Neuronal stem cell (in vitro differentiated cells): Measurements from ENCODE around the gene FAM161A.

ENCODE experiments used
- DNase-seq: peaks from one replicate; pipeline ENCODE4 v3.0.0-alpha.2; 2013; ENCODE audit warnings: low spot score
- H2AFZ ChIP-seq: one replicate; pipeline ENCODE4 v1.6.1; 2013; ENCODE audit warnings: mild to moderate bottlenecking, low read length, inconsistent platforms
- H2AK5ac ChIP-seq: 2 replicates; pipeline ENCODE4 v1.6.1; 2013; ENCODE audit warnings: low read depth, mild to moderate bottlenecking, inconsistent platforms, low read length, moderate library complexity, mixed read lengths
- H2BK120ac ChIP-seq: 2 replicates; pipeline ENCODE4 v1.6.1; 2013; ENCODE audit warnings: low read depth, mild to moderate bottlenecking, inconsistent platforms, low read length, moderate library complexity, mixed read lengths
- H2BK12ac ChIP-seq: one replicate; pipeline ENCODE4 v1.6.1; 2013; ENCODE audit warnings: low read length, inconsistent platforms
- H2BK15ac ChIP-seq: 2 replicates; pipeline ENCODE4 v1.6.1; 2013; ENCODE audit warnings: mild to moderate bottlenecking, low read length, inconsistent platforms, mixed read lengths
- H2BK5ac ChIP-seq: one replicate; pipeline ENCODE4 v1.6.1; 2013; ENCODE audit warnings: inconsistent platforms, mild to moderate bottlenecking, low read length, moderate library complexity
- H3K14ac ChIP-seq: one replicate; pipeline ENCODE4 v1.6.1; 2013; ENCODE audit warnings: low read length, inconsistent platforms
- H3K18ac ChIP-seq: 2 replicates; pipeline ENCODE4 v1.6.1; 2013; ENCODE audit warnings: low read length, inconsistent platforms
- H3K23ac ChIP-seq: 2 replicates; pipeline ENCODE4 v1.6.1; 2013; ENCODE audit warnings: low read depth, mild to moderate bottlenecking, mixed read lengths, low read length, inconsistent platforms; ENCODE audit not compliant: poor library complexity
- H3K27ac ChIP-seq: replicated peaks from 3 replicates; pipeline ENCODE4 v1.5.1; 2013; ENCODE audit warnings: low read length, inconsistent platforms
- H3K27me3 ChIP-seq, 3 experiments: 2 replicates each; pipeline ENCODE4 v1.6.1; 2013; ENCODE audit warnings: low read length in 3 of 3, mild to moderate bottlenecking in 2 of 3, inconsistent platforms in 1 of 3, low read depth in 1 of 3, mixed read lengths in 1 of 3, moderate library complexity in 1 of 3; ENCODE audit not compliant: control insufficient read depth in 3 of 3, insufficient read depth in 3 of 3
- H3K36me3 ChIP-seq, 2 donors: replicated peaks in 1 of 2; 2 replicates each; pipeline ENCODE4 v1.6.1; 2013; ENCODE audit warnings: low read length in 2 of 2; ENCODE audit not compliant: control insufficient read depth in 2 of 2, insufficient read depth in 2 of 2
- H3K4ac ChIP-seq: 2 replicates; pipeline ENCODE4 v1.6.1; 2013; ENCODE audit warnings: inconsistent platforms, mild to moderate bottlenecking, low read length, moderate library complexity
- H3K4me1 ChIP-seq, 2 donors: 1 replicate in 1 of 2; 2 replicates in 1 of 2; pipeline ENCODE4 v1.6.1; 2013; ENCODE audit warnings: low read length in 2 of 2, low read depth in 1 of 2; ENCODE audit not compliant: control insufficient read depth in 2 of 2, insufficient read depth in 1 of 2
- H3K4me2 ChIP-seq: one replicate; pipeline ENCODE4 v1.6.1; 2013; ENCODE audit warnings: mild to moderate bottlenecking, low read length, inconsistent platforms; ENCODE audit not compliant: insufficient read depth, poor library complexity, severe bottlenecking
- H3K4me3 ChIP-seq, 2 donors: 2 replicates each; pipeline ENCODE4 v1.5.1; 2013; ENCODE audit warnings: low read length in 2 of 2, mild to moderate bottlenecking in 2 of 2, inconsistent platforms in 1 of 2, moderate library complexity in 1 of 2
- H3K79me1 ChIP-seq: one replicate; pipeline ENCODE4 v1.6.1; 2013; ENCODE audit warnings: low read depth, mild to moderate bottlenecking, inconsistent platforms, low read length, moderate library complexity
- H3K9ac ChIP-seq: one replicate; pipeline ENCODE4 v1.6.1; 2013; ENCODE audit warnings: mild to moderate bottlenecking, low read depth, low read length, inconsistent platforms; ENCODE audit not compliant: poor library complexity
- H3K9me3 ChIP-seq, 2 donors: replicated peaks in 1 of 2; 2 replicates each; pipeline versions ENCODE3 to v1.6.1; 2013; ENCODE audit warnings: low read length in 2 of 2, mild to moderate bottlenecking in 2 of 2, inconsistent platforms in 1 of 2, low read depth in 1 of 2, mixed read lengths in 1 of 2, moderate library complexity in 1 of 2; ENCODE audit not compliant: control insufficient read depth in 2 of 2, insufficient read depth in 1 of 2
- H4K8ac ChIP-seq: one replicate; pipeline ENCODE4 v1.6.1; 2013; ENCODE audit warnings: low read depth, mild to moderate bottlenecking, inconsistent platforms, low read length, moderate library complexity
- H4K91ac ChIP-seq: one replicate; pipeline ENCODE4 v1.6.1; 2013; ENCODE audit warnings: low read length, low read depth, mild to moderate bottlenecking, inconsistent platforms; ENCODE audit not compliant: poor library complexity
- whole genome bisulfite sequencing, 2 donors: extraction: QIAGEN DNeasy Blood & Tissue Kit; methylation state at CpG; one replicate each; pipeline ENCODE4 v1.1.7; 2013; ENCODE audit warnings: missing lambda C conversion rate in 2 of 2, mixed read lengths in 1 of 2; ENCODE audit not compliant: insufficient read length in 2 of 2, insufficient replicate concordance in 1 of 2; ENCODE audit errors: extremely low coverage in 2 of 2; 5-methylcytosine and 5-hydroxymethylcytosine counted together

Gene FAM161A

GRCh38 chr2:61786876-61787275, 67.0 kb downstream of the FAM161A start:
- H3K4ac ChIP-seq: no peak overlapping the region
- H3K23ac ChIP-seq: no peak overlapping the region
- no peak overlapping the region for H3K27ac ChIP-seq
- H2AFZ ChIP-seq: no peak overlapping the region
- no peaks in the 10 kb centered on the region for H3K9me3 ChIP-seq
- no peak overlapping the region for H2BK120ac ChIP-seq
- no peak overlapping the region for H3K9ac ChIP-seq
- WGBS, 2 donors: no CpG with 5 or more reads among the region's 2 CpGs
- no peaks in the 10 kb centered on the region for H3K79me1 ChIP-seq
- no peak overlapping the region for H2AK5ac ChIP-seq
- DNase-seq: no peak
- no peak overlapping the region for H2BK5ac ChIP-seq
- H3K27me3 ChIP-seq: peaks cover 0 to 12% (median 2%) of the 10 kb centered on the region in 3 experiments
- H3K4me2 ChIP-seq: no peak overlapping the region
- peaks cover 0 to 2% of the 10 kb centered on the region in 2 donors for H3K4me1 ChIP-seq
- H3K18ac ChIP-seq: no peak overlapping the region
- no peak overlapping the region for H4K91ac ChIP-seq
- no peak overlapping the region for H2BK15ac ChIP-seq
- H3K36me3 ChIP-seq: no peaks in the 10 kb centered on the region
- no peak overlapping the region for H3K14ac ChIP-seq
- H2BK12ac ChIP-seq: no peak overlapping the region
- no peak overlapping the region for H3K4me3 ChIP-seq
- no peak overlapping the region for H4K8ac ChIP-seq

GRCh38 chr2:61785583-61785982, 68.3 kb downstream of the FAM161A start:
- Histone ChIP-seq H2BK120ac (no peak overlapping the region), H3K4ac (no peak overlapping the region), H2AK5ac (no peak overlapping the region), H3K36me3 (no peaks in the 10 kb centered on the region), H2BK15ac (no peak overlapping the region), H4K91ac (no peak overlapping the region), H3K14ac (no peak overlapping the region), H3K27me3 (peaks cover 0 to 12% (median 2%) of the 10 kb centered on the region in 3 experiments), H3K79me1 (no peaks in the 10 kb centered on the region), H2BK5ac (no peak overlapping the region), H3K4me1 (peaks cover 0 to 2% of the 10 kb centered on the region in 2 donors), H3K4me2 (no peak overlapping the region), H3K27ac (no peak overlapping the region), H4K8ac (no peak overlapping the region), H3K9ac (no peak overlapping the region), H2AFZ (no peak overlapping the region), H3K18ac (no peak overlapping the region), H3K4me3 (no peak overlapping the region), H2BK12ac (no peak overlapping the region), H3K9me3 (no peaks in the 10 kb centered on the region), H3K23ac (no peak overlapping the region)
- DNase-seq: no peak

- H3K14ac ChIP-seq: no peak overlapping the region
- H3K36me3 ChIP-seq: no peaks in the 10 kb centered on the region
- no peak overlapping the region for H3K9ac ChIP-seq
- H3K4me3 ChIP-seq: no peak overlapping the region
- H4K91ac ChIP-seq: no peak overlapping the region
- H2BK15ac ChIP-seq: no peak overlapping the region
- H3K18ac ChIP-seq: no peak overlapping the region
- no peak overlapping the region for H2BK12ac ChIP-seq
- H3K4ac ChIP-seq: no peak overlapping the region
- H3K9me3 ChIP-seq: no peaks in the 10 kb centered on the region
- no peak for DNase-seq
- no peaks in the 10 kb centered on the region for H3K79me1 ChIP-seq
- H3K4me1 ChIP-seq: peaks cover 0 to 2% of the 10 kb centered on the region in 2 donors
- H2AFZ ChIP-seq: no peak overlapping the region
- H3K23ac ChIP-seq: no peak overlapping the region
- peaks cover 0 to 12% (median 0%) of the 10 kb centered on the region in 3 experiments for H3K27me3 ChIP-seq
- no peak overlapping the region for H2AK5ac ChIP-seq
- no peak overlapping the region for H2BK120ac ChIP-seq
- no peak overlapping the region for H4K8ac ChIP-seq
- H2BK5ac ChIP-seq: no peak overlapping the region
- H3K27ac ChIP-seq: no peak overlapping the region
- no peak overlapping the region for H3K4me2 ChIP-seq
- WGBS, 2 donors: no CpG with 5 or more reads among the region's 4 CpGs
Measured at GRCh38 chr2:61784643-61785042, 69.2 kb downstream of the FAM161A start.

GRCh38 chr2:61775956-61776570, 77.8 kb downstream of the FAM161A start:
- Histone ChIP-seq H4K8ac (no peak overlapping the region), H2BK15ac (no peak overlapping the region), H2BK5ac (no peak overlapping the region), H3K9me3 (no peaks in the 10 kb centered on the region), H2BK12ac (no peak overlapping the region), H3K27me3 (peaks cover 0 to 10% (median 0%) of the 10 kb centered on the region in 3 experiments), H3K79me1 (no peaks in the 10 kb centered on the region), H3K4me3 (no peak overlapping the region), H3K4me1 (no peaks in the 10 kb centered on the region), H3K36me3 (no peaks in the 10 kb centered on the region), H3K4ac (no peak overlapping the region), H3K18ac (no peak overlapping the region), H3K9ac (no peak overlapping the region), H3K4me2 (no peak overlapping the region), H3K23ac (no peak overlapping the region), H2BK120ac (no peak overlapping the region), H2AFZ (no peak overlapping the region), H4K91ac (no peak overlapping the region), H3K14ac (no peak overlapping the region), H3K27ac (no peak overlapping the region), H2AK5ac (no peak overlapping the region)
- WGBS, 2 donors: no CpG with 5 or more reads among the region's 8 CpGs
- DNase-seq: no peak
